ENCODE data around the gene MACROD1. TPM values are rescaled to one million over a fixed set of nuclear protein-coding genes. Genes with fewer than 3 reads are reported as not detected.

The MACROD1 gene
- total and polyA plus RNA-seq, 10 donors: 5.1 to 20.3 (median 7.8) TPM

DNA sequence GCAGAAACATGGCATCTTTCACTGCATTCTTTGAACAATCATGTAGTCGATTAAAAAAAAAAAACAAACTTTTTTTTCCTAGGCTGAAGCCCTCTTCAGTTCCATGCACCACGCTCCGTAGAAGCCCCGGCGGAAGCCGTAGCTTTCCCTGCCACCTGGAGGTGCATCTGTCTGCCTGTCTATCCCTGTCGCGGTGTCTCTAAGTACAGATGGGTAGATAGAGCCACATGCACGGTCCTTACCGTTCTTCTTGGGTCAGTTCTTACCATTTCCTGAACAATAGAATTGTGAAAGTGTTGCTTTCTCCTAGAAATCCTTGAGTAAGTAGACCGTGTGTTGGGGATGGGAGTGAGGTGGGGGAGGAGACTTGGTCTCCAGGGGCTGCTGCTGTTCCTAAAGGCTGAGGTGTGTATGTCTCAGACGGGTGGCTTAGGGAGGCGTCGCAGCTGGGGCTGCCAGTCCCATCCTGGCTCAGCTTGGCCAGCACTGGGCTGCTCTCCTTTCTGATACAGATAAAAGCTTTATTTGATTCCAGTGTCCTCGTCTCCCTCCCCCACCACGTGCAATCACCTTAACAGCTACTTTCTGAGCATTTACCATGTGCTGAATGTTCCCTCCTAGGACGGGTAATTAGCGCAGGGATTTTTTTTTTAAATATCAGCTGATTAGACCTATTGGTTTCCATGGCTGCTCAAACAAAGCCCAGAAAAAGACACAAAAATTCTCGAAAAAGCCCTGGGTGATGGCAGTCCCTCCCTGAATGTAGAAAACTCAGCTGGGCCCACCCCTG is 46.8 kb downstream of the MACROD1 start:
- DNase-seq: no peak
- intact Hi-C loops (cut with DNase I; ENCODE audit: low total_unique reads): no loop called here
- H3K36me3 ChIP-seq: no peaks in the 10 kb centered on the region

DNA sequence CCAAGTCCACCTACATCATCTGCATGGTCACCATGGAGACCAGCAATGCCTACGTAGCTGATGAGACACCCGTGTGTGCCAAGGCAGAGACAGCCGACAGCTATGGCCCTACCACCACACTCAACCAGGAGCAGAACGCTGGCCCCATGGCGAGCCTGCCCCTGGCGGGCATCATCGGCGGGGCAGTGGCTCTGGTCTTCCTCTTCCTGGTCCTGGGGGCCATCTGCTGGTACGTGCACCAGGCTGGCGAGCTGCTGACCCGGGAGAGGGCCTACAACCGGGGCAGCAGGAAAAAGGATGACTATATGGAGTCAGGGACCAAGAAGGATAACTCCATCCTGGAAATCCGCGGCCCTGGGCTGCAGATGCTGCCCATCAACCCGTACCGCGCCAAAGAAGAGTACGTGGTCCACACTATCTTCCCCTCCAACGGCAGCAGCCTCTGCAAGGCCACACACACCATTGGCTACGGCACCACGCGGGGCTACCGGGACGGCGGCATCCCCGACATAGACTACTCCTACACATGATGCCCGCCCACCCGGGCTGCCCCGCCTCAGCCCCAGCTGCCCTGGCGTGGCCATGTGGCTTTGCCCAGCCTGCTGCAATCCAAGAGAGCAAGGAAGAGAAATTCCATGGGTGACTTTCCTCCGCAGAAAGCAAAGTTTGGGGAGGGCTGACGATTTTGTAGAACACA is 48.0 kb downstream of the MACROD1 start:
- intact Hi-C loops (cut with DNase I; ENCODE audit: low total_unique reads): no loop called here
- H3K36me3 ChIP-seq: no peaks in the 10 kb centered on the region
- no peak for DNase-seq
- no peaks in the 10 kb centered on the region for H3K9me3 ChIP-seq
- H3K4me1 ChIP-seq: no peaks in the 10 kb centered on the region
- TF ChIP-seq POLR2A (IDR thresholded peaks at IDR 0.05) (no peak), POLR2AphosphoS5 (IDR thresholded peaks at IDR 0.05) (no peak)
- TF ChIP-seq, protein P1, sequence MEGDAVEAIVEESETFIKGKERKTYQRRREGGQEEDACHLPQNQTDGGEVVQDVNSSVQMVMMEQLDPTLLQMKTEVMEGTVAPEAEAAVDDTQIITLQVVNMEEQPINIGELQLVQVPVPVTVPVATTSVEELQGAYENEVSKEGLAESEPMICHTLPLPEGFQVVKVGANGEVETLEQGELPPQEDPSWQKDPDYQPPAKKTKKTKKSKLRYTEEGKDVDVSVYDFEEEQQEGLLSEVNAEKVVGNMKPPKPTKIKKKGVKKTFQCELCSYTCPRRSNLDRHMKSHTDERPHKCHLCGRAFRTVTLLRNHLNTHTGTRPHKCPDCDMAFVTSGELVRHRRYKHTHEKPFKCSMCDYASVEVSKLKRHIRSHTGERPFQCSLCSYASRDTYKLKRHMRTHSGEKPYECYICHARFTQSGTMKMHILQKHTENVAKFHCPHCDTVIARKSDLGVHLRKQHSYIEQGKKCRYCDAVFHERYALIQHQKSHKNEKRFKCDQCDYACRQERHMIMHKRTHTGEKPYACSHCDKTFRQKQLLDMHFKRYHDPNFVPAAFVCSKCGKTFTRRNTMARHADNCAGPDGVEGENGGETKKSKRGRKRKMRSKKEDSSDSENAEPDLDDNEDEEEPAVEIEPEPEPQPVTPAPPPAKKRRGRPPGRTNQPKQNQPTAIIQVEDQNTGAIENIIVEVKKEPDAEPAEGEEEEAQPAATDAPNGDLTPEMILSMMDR (IDR thresholded peaks at IDR 0.05 in 8 of 11, conservative IDR thresholded peaks at IDR 0.05 in 3 of 11): no peak
- no peaks in the 10 kb centered on the region for H3K27me3 ChIP-seq (replicated peaks in 1 of 7)
- no peak overlapping the region for H3K4me3 ChIP-seq
- 91 to 97% (median 93%) methylated on average over 22 to 32 of the region's 32 CpGs for WGBS, 5 donors
- H3K27ac ChIP-seq: no peak overlapping the region

More for the DNA sequence above, 46.8 kb downstream of the MACROD1 start:
- TF ChIP-seq POLR2A (IDR thresholded peaks at IDR 0.05): no peak
- no peak for TF ChIP-seq POLR2AphosphoS5 (IDR thresholded peaks at IDR 0.05)
- TF ChIP-seq, protein P1 (IDR thresholded peaks at IDR 0.05 in 8 of 11, conservative IDR thresholded peaks at IDR 0.05 in 3 of 11): no peak
- WGBS, 5 donors: 78 to 89% (median 82%) methylated on average over 19 of the region's 19 CpGs
- no peaks in the 10 kb centered on the region for H3K27me3 ChIP-seq (replicated peaks in 1 of 7)
- no peaks in the 10 kb centered on the region for H3K4me1 ChIP-seq
- no peak overlapping the region for H3K4me3 ChIP-seq
- no peaks in the 10 kb centered on the region for H3K9me3 ChIP-seq
- H3K27ac ChIP-seq: no peak overlapping the region

DNA sequence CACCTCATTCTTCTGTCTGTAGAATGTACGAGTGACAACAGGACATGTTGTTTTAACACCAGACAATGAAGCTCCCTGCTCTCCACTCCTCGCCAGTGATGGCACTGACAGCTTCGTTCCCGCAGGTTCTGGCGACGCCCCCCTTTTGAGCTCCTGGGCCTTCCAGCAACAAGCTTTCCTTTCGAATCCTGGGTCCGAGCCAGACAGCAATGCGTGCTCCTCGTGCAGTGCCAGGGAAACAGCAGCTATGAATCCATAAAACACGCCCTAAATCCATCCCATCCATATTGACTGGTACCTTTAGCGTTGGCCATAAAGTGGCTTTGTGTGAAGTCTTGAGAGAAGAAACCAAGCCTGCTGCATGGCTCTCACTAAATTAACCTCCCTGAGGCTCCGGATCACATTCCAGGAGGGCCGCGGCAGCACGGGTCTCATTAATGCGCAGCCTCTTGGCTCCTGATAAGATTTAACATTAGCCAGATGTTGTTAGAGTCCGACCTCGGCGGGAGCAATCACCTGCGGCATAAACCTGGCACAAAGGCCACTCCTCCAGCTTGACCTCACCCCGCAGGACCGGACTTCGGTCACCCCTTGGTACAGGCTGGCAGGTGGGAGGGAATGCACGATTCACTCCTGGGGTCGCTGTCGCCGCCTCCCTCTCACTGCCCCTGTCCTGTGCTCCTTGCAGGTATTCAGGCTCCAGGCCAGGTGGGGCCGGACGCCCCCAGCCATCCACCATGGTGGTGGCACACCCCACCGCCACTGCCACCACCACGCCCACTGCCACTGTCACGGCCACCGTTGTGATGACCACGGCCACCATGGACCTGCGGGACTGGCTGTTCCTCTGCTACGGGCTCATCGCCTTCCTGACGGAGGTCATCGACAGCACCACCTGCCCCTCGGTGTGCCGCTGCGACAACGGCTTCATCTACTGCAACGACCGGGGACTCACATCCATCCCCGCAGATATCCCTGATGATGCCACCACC is 50.1 kb downstream of the MACROD1 start:
- H3K36me3 ChIP-seq: no peaks in the 10 kb centered on the region
- H3K9me3 ChIP-seq: no peaks in the 10 kb centered on the region
- no peaks in the 10 kb centered on the region for H3K4me1 ChIP-seq
- intact Hi-C loops (cut with DNase I; ENCODE audit: low total_unique reads): no loop called here
- TF ChIP-seq, protein P1 (IDR thresholded peaks at IDR 0.05 in 8 of 11, conservative IDR thresholded peaks at IDR 0.05 in 3 of 11): no peak
- TF ChIP-seq POLR2AphosphoS5 (IDR thresholded peaks at IDR 0.05): no peak
- no peak for TF ChIP-seq POLR2A (IDR thresholded peaks at IDR 0.05)
- H3K27ac ChIP-seq: no peak overlapping the region
- DNase-seq: no peak
- WGBS, 5 donors: 90 to 96% (median 94%) methylated on average over 39 to 47 of the region's 47 CpGs
- no peaks in the 10 kb centered on the region for H3K27me3 ChIP-seq (replicated peaks in 1 of 7)
- no peak overlapping the region for H3K4me3 ChIP-seq

Data from spleen (tissue), 11 donors.